Measurements from ENCODE around the gene MPO.

DNA sequence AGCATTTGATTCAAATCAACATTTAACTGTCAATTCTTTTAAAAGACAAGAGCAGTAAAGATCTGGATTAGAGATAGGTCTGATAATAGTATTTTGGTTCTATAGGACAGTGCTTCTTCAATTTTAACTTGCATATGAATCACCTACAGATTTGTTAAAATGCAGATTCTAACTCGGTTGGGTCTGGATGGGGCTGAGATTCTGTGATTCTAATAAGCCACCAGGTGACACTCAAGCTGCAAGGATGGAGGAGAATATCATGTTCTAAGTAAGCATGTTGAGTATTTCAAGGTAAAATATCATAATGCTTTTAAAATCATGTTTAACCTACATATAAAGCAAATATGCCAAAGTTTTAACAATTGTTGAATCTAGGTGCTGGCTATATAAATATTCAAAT lies 32.1 kb upstream of the MPO start:
- TF ChIP-seq EZH2 (IDR thresholded peaks at IDR 0.05; ENCODE audit: borderline replicate concordance, insufficient read depth, low read depth, low read length, poor library complexity, severe bottlenecking): no peak
- TF ChIP-seq, protein P1, sequence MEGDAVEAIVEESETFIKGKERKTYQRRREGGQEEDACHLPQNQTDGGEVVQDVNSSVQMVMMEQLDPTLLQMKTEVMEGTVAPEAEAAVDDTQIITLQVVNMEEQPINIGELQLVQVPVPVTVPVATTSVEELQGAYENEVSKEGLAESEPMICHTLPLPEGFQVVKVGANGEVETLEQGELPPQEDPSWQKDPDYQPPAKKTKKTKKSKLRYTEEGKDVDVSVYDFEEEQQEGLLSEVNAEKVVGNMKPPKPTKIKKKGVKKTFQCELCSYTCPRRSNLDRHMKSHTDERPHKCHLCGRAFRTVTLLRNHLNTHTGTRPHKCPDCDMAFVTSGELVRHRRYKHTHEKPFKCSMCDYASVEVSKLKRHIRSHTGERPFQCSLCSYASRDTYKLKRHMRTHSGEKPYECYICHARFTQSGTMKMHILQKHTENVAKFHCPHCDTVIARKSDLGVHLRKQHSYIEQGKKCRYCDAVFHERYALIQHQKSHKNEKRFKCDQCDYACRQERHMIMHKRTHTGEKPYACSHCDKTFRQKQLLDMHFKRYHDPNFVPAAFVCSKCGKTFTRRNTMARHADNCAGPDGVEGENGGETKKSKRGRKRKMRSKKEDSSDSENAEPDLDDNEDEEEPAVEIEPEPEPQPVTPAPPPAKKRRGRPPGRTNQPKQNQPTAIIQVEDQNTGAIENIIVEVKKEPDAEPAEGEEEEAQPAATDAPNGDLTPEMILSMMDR (IDR thresholded peaks at IDR 0.05): no peak
